OCI-LY1 (cell line): Measurements from ENCODE around the gene PKD1.

Source experiments
- H2AFZ ChIP-seq: fragments of 200-600 bp; sonication (generic), shearing (Covaris generic); 2 replicates; pipeline ENCODE4 v1.6.0; 2014; ENCODE audit warnings: antibody characterized with exemption, mild to moderate bottlenecking, low read length
- H3F3A ChIP-seq: fragments of 200-600 bp; sonication (generic), shearing (Covaris generic); 2 replicates; pipeline ENCODE4 v1.6.0; 2014; ENCODE audit warnings: mild to moderate bottlenecking, antibody characterized with exemption, low read length, moderate library complexity; ENCODE audit not compliant: insufficient read depth
- H3K27ac ChIP-seq: fragments of 200-600 bp; sonication (generic); 2 replicates; pipeline ENCODE4 v1.5.1; 2014; ENCODE audit warnings: low read length, mixed run types, mild to moderate bottlenecking, low read depth; ENCODE audit not compliant: poor library complexity, severe bottlenecking
- H3K27me3 ChIP-seq: fragments of 200-600 bp; sonication (generic); 2 replicates; pipeline ENCODE4 v1.6.0; 2014; ENCODE audit warnings: antibody characterized with exemption, mild to moderate bottlenecking, low read length, moderate library complexity; ENCODE audit not compliant: insufficient read depth
- H3K36me3 ChIP-seq: fragments of 200-600 bp; sonication (generic); 2 replicates; pipeline ENCODE4 v1.6.1; 2014; ENCODE audit warnings: mild to moderate bottlenecking, antibody characterized with exemption, low read length, moderate library complexity, mixed read lengths; ENCODE audit not compliant: insufficient read depth
- H3K4me1 ChIP-seq: fragments of 200-600 bp; sonication (generic); 2 replicates; pipeline ENCODE4 v1.5.1; 2014; ENCODE audit warnings: mild to moderate bottlenecking, low read length, moderate library complexity; ENCODE audit not compliant: insufficient read depth, severe bottlenecking
- H3K4me2 ChIP-seq: fragments of 200-600 bp; sonication (generic), shearing (Covaris generic); 2 replicates; pipeline ENCODE4 v1.6.1; 2014; ENCODE audit warnings: low read length
- H3K4me3 ChIP-seq: fragments of 200-600 bp; sonication (generic); 2 replicates; pipeline ENCODE4 v1.5.1; 2014; ENCODE audit warnings: low read length, low read depth, mild to moderate bottlenecking, mixed read lengths; ENCODE audit not compliant: poor library complexity, severe bottlenecking
- H3K79me2 ChIP-seq: fragments of 200-600 bp; shearing (Covaris generic); 2 replicates; pipeline ENCODE4 v1.6.1; 2016; ENCODE audit warnings: mixed run types, low read length, mixed read lengths; ENCODE audit not compliant: insufficient read depth
- H3K9ac ChIP-seq: fragments of 200-600 bp; sonication (generic), shearing (Covaris generic); 2 replicates; pipeline ENCODE4 v1.6.1; 2014; ENCODE audit warnings: mild to moderate bottlenecking, low read length, mixed read lengths
- H3K9me2 ChIP-seq: fragments of 200-600 bp; sonication (generic), shearing (Covaris generic); 2 replicates; pipeline ENCODE4 v1.6.1; 2014; ENCODE audit warnings: low read depth, mild to moderate bottlenecking, low read length, mixed read lengths
- H3K9me3 ChIP-seq: fragments of 200-600 bp; shearing (Covaris generic); 2 replicates; pipeline ENCODE4 v1.6.1; 2014; ENCODE audit warnings: low read length, mixed read lengths
- H4K20me1 ChIP-seq: fragments of 200-600 bp; sonication (generic), shearing (Covaris generic); 2 replicates; pipeline ENCODE4 v1.6.0; 2016; ENCODE audit warnings: mild to moderate bottlenecking, low read length; ENCODE audit not compliant: insufficient read depth
- CTCF ChIP-seq: fragments of 200-600 bp; sonication (generic), shearing (Covaris generic); IDR thresholded peaks from 2 replicates; pipeline ENCODE4 v1.5.1; 2017; ENCODE audit warnings: mild to moderate bottlenecking, antibody characterized with exemption, low read length, moderate library complexity, mixed read lengths
- EZH2 ChIP-seq: fragments of 200-600 bp; sonication (generic), shearing (Covaris generic); IDR thresholded peaks from 2 replicates; pipeline ENCODE4 v1.8.0; 2017; ENCODE audit warnings: borderline replicate concordance, mixed run types, mild to moderate bottlenecking, antibody characterized with exemption, low read length, moderate library complexity, mixed read lengths

Gene PKD1

GRCh38 chr16:2045965-2046892 is 89.5 kb downstream of the PKD1 start:
- H3K79me2 ChIP-seq = no peaks in the 10 kb centered on the region
- H3K4me2 ChIP-seq = peak overlapping the region; percentile 98
- peaks cover 24% of the 10 kb centered on the region for H3K4me1 ChIP-seq
- H3K27me3 ChIP-seq = no peaks in the 10 kb centered on the region
- no peak overlapping the region; the same call in 1 of the 2 replicates for H3K9ac ChIP-seq
- H3K4me3 ChIP-seq = peak overlapping the region; percentile 89
- no peak overlapping the region for H3K27ac ChIP-seq
- no peaks in the 10 kb centered on the region for H3K9me2 ChIP-seq
- TF ChIP-seq EZH2 = no peak
- TF ChIP-seq CTCF = no peak
- H3F3A ChIP-seq = no peaks in the 10 kb centered on the region
- no peak overlapping the region for H2AFZ ChIP-seq
- peaks cover 13% of the 10 kb centered on the region; the same call in 1 of the 2 replicates for H3K36me3 ChIP-seq
- no peaks in the 10 kb centered on the region for H4K20me1 ChIP-seq
- H3K9me3 ChIP-seq = no peaks in the 10 kb centered on the region

DNA sequence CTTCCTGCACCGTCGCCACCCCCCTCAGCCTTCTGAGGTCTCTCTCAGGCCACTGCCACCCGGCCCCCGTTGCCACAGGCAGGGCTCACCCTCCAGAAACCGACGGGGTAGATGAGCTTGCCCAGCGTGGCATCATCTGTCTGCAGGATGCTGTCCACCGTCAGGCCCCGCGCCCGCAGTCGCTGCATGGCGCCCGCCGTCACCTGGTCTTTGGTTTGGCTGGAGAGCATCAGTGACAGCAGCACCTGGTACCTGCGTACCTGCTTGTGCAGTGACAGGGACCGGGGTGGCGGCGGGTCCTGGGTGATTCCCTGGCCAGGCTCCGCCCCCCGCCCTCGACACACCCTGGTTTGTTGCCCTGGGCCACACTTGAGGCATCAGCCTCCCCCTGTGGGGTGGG is 91.2 kb downstream of the PKD1 start:
- H3F3A ChIP-seq = no peaks in the 10 kb centered on the region
- no peaks in the 10 kb centered on the region for H3K9me2 ChIP-seq
- H3K27ac ChIP-seq = no peak overlapping the region
- TF ChIP-seq CTCF (no peak), EZH2 (no peak)
- H3K9me3 ChIP-seq = no peaks in the 10 kb centered on the region
- H2AFZ ChIP-seq = no peak overlapping the region
- no peaks in the 10 kb centered on the region for H3K27me3 ChIP-seq
- no peak overlapping the region for H3K9ac ChIP-seq
- H3K79me2 ChIP-seq = no peaks in the 10 kb centered on the region
- H3K4me3 ChIP-seq = no peak overlapping the region
- H3K36me3 ChIP-seq = peaks cover 12% of the 10 kb centered on the region; the same call in 1 of the 2 replicates
- no peaks in the 10 kb centered on the region for H4K20me1 ChIP-seq
- peaks cover 24% of the 10 kb centered on the region for H3K4me1 ChIP-seq
- no peak overlapping the region for H3K4me2 ChIP-seq

DNA sequence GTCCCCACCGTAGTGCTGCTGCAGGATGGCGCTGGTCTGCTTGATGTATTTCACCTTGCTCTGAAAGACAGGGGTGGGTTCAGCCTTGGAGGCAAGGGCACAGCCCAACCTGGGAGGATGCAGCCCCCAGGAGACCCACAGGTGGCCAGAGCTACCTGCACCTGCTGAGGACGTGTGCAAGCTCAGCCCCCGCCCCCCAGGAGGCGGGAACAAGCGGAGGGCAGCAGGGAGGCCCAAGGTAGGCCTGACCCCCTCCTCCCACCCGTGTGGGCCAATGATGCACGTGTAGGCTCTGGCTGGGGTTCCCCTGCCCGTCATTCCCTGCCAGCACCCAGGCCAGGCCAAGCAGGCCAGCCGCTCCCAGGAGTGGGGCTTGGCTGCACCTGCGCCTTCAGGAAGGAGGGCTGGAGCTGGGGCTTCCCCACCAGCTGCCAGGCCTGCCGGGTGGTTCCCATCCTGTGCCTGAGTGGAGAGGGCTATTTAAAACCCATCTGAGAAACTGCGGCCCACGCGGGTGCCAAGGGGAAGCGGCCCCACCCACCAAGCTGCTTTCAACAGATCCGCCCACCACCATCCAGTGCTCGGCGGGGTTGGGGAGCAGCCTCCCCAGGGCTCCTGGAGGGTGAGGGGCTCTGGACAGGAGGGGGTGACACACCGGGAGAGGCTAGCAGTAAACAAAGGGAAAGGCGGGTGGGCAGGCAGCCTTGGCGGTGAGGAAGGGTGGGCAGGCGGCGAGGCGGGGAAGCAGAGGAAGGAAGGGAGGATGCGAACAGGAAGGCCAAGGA is 91.8 kb downstream of the PKD1 start:
- H3K4me1 ChIP-seq = peaks cover 20% of the 10 kb centered on the region

More for the DNA sequence above, 91.8 kb downstream of the PKD1 start:
- H2AFZ ChIP-seq = no peak overlapping the region
- no peaks in the 10 kb centered on the region for H3F3A ChIP-seq
- no peaks in the 10 kb centered on the region for H3K79me2 ChIP-seq
- no peak overlapping the region for H3K27ac ChIP-seq
- H3K36me3 ChIP-seq = peaks cover 12% of the 10 kb centered on the region; the same call in 1 of the 2 replicates
- H3K9ac ChIP-seq = no peak overlapping the region
- TF ChIP-seq CTCF (no peak), EZH2 (no peak)
- no peaks in the 10 kb centered on the region for H3K9me2 ChIP-seq
- H3K9me3 ChIP-seq = no peaks in the 10 kb centered on the region
- no peaks in the 10 kb centered on the region for H4K20me1 ChIP-seq
- H3K4me2 ChIP-seq = no peak overlapping the region
- no peak overlapping the region for H3K4me3 ChIP-seq
- no peaks in the 10 kb centered on the region; the same call in 1 of the 2 replicates for H3K27me3 ChIP-seq
